A673 (cell line): ENCODE data around the gene HS3ST3B1. TPM values are rescaled to one million over a fixed set of nuclear protein-coding genes. Genes with fewer than 3 reads are reported as not detected.

Experiments used
- BruUV-seq: library from RNA; stranded (reverse); fragments of 400-500 nt; replicated peaks from 2 replicates; lab custom pipeline; 2021; lab: Mats Ljungman, UMichigan
- CTCF ChIA-PET: fragments of 300-600 bp; sonication (Branson Sonifier 250); formaldehyde crosslinking; loops from one replicate; lab custom pipeline; 2022; ENCODE audit warnings: antibody characterized with exemption; lab: Charles Lee
- POLR2A ChIA-PET: fragments of 300-600 bp; sonication (Branson Sonifier 250); formaldehyde crosslinking; loops from one replicate; lab custom pipeline; 2022; ENCODE audit warnings: antibody characterized with exemption; ENCODE audit not compliant: low non-redundant PET; lab: Charles Lee
- DNase-seq: peaks from one replicate; pipeline ENCODE4 v3.0.0-alpha.2; 2015; ENCODE audit warnings: low spot score
- H3K27ac ChIP-seq: fragments of 200-600 bp; sonication (generic); 2 replicates; pipeline ENCODE4 v1.5.1; 2016; ENCODE audit warnings: mixed run types, low read depth, mild to moderate bottlenecking, mixed read lengths, antibody characterized with exemption, low read length; ENCODE audit not compliant: poor library complexity, severe bottlenecking
- H3K27me3 ChIP-seq: fragments of 200-600 bp; sonication (generic); replicated peaks from 2 replicates; pipeline ENCODE4 v1.6.1; 2017; ENCODE audit warnings: mixed run types, low read depth, mild to moderate bottlenecking, mixed read lengths, antibody characterized with exemption, low read length; ENCODE audit not compliant: insufficient read depth, poor library complexity
- H3K36me3 ChIP-seq: fragments of 200-600 bp; sonication (generic); 2 replicates; pipeline ENCODE4 v1.6.1; 2016; ENCODE audit warnings: mixed run types, mild to moderate bottlenecking, mixed read lengths, antibody characterized with exemption, low read length; ENCODE audit not compliant: insufficient read depth, poor library complexity, severe bottlenecking
- H3K4me1 ChIP-seq: fragments of 200-600 bp; sonication (generic); 2 replicates; pipeline ENCODE4 v1.6.1; 2017; ENCODE audit warnings: mixed run types, mild to moderate bottlenecking, mixed read lengths, antibody characterized with exemption, low read length; ENCODE audit not compliant: insufficient read depth, poor library complexity, severe bottlenecking
- H3K4me3 ChIP-seq: fragments of 200-600 bp; sonication (generic); 2 replicates; pipeline ENCODE4 v1.5.1; 2016; ENCODE audit warnings: low read depth, mixed run types, mild to moderate bottlenecking, mixed read lengths, low read length; ENCODE audit not compliant: poor library complexity, severe bottlenecking
- H3K9me3 ChIP-seq: fragments of 200-600 bp; sonication (generic); 2 replicates; pipeline ENCODE4 v1.6.1; 2016; ENCODE audit warnings: mixed run types, low read depth, mild to moderate bottlenecking, mixed read lengths, antibody characterized with exemption, low read length; ENCODE audit not compliant: poor library complexity, severe bottlenecking
- EZH2 ChIP-seq: fragments of 200-600 bp; sonication (generic); IDR thresholded peaks from 2 replicates; pipeline ENCODE4 v1.6.1; 2017; ENCODE audit warnings: borderline replicate concordance, low read depth, mild to moderate bottlenecking, mixed read lengths, antibody characterized with exemption, low read length; ENCODE audit not compliant: poor library complexity, severe bottlenecking
- intact Hi-C: fragments of 100-400 bp; cut with micrococcal nuclease; formaldehyde crosslinking; loops from one replicate; pipeline ENCODE4 v1.10.0; 2022; ENCODE audit not compliant: unreplicated experiment
- total RNA-seq: library from RNA; stranded (reverse); gene quantifications from 2 replicates; pipeline ENCODE4 v1.2.3, GENCODE V29; 2021
- TF ChIP-seq, protein P1 (sequence below): fragments of 300-800, 200-600 bp; sonication (generic); conservative IDR thresholded peaks from 2 replicates; pipeline ENCODE4 v1.5.1; 2017; ENCODE audit warnings: low read depth, mild to moderate bottlenecking, antibody characterized with exemption, low read length, moderate library complexity, mixed read lengths

HS3ST3B1 gene
- total RNA-seq, 1 experiment from 2014 or later: not detected

GRCh38 chr17:14325618-14326167, 24.8 kb downstream of the HS3ST3B1 start:
- Histone ChIP-seq H3K4me1 (no peaks in the 10 kb centered on the region), H3K4me3 (no peak overlapping the region), H3K9me3 (no peaks in the 10 kb centered on the region), H3K27ac (no peak overlapping the region), H3K27me3 (peaks cover 13% of the 10 kb centered on the region), H3K36me3 (no peaks in the 10 kb centered on the region)
- intact Hi-C loops: no loop called here
- no peak for TF ChIP-seq EZH2
- TF ChIP-seq, protein P1, sequence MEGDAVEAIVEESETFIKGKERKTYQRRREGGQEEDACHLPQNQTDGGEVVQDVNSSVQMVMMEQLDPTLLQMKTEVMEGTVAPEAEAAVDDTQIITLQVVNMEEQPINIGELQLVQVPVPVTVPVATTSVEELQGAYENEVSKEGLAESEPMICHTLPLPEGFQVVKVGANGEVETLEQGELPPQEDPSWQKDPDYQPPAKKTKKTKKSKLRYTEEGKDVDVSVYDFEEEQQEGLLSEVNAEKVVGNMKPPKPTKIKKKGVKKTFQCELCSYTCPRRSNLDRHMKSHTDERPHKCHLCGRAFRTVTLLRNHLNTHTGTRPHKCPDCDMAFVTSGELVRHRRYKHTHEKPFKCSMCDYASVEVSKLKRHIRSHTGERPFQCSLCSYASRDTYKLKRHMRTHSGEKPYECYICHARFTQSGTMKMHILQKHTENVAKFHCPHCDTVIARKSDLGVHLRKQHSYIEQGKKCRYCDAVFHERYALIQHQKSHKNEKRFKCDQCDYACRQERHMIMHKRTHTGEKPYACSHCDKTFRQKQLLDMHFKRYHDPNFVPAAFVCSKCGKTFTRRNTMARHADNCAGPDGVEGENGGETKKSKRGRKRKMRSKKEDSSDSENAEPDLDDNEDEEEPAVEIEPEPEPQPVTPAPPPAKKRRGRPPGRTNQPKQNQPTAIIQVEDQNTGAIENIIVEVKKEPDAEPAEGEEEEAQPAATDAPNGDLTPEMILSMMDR: no peak
- no peak for DNase-seq
- ChIA-PET POLR2A (no interaction called here), CTCF (no interaction called here)
- no TSS peak for BruUV-seq

DNA sequence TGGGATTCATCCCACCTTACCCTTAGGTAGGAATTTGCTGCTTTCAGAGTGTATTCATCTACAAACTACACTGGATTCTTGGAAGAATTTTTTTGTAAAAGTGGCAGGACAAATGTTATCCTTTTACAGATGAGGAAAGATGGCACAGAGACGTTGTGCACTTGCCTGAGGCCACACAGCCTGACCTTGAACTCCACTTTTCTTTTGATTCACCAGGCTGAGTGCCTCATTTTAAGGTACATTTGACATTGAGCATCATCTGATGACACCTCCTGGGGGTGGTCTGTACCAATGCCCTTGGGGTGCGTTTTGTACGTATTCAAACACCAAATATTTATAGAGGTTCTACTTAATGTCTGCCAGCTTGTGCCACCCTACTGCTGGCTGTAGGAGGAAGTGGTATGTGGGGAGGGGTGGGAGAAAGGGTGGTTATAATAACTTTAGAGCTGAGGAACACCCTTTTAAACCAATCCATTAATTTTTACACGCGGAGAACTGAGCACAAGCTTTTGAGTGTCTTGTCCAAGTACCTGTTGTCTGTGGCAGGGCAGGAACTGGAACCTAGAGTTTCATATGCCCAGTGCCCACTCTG, 29.1 kb downstream of the HS3ST3B1 start:
- ChIA-PET POLR2A (no interaction called here), CTCF (no interaction called here)
- Histone ChIP-seq H3K4me1 (no peaks in the 10 kb centered on the region), H3K27me3 (no peaks in the 10 kb centered on the region), H3K36me3 (no peaks in the 10 kb centered on the region), H3K27ac (no peak overlapping the region), H3K4me3 (no peak overlapping the region), H3K9me3 (no peaks in the 10 kb centered on the region)
- DNase-seq: no peak
- no TSS peak for BruUV-seq
- TF ChIP-seq, protein P1: no peak
- no peak for TF ChIP-seq EZH2
- intact Hi-C loops: no loop called here

- intact Hi-C loops: no loop called here
- Histone ChIP-seq H3K27me3 (no peaks in the 10 kb centered on the region), H3K36me3 (no peaks in the 10 kb centered on the region), H3K4me3 (no peak overlapping the region), H3K27ac (no peak overlapping the region), H3K4me1 (no peaks in the 10 kb centered on the region), H3K9me3 (no peaks in the 10 kb centered on the region)
- DNase-seq: no peak
- ChIA-PET CTCF (no interaction called here), POLR2A (no interaction called here)
- TF ChIP-seq, protein P1: no peak
- TF ChIP-seq EZH2: no peak
- BruUV-seq: no TSS peak
These were observed 29.6 kb downstream of the HS3ST3B1 start for GRCh38 chr17:14330492-14330962.
